Measurements from ENCODE around the gene SRGAP2. TPM values are rescaled to one million over a fixed set of nuclear protein-coding genes. Genes with fewer than 3 reads are reported as not detected.
"Not testable (repeated sequence)": the region's sequence is repeated elsewhere in the genome, so short reads cannot be mapped to it uniquely, and the experiment has no call there.

Gene SRGAP2
- total and polyA plus RNA-seq, 9 of the 15 experiments (the other 6 are each of a cell fraction or from before 2014, with no cell fraction given), result 4.1 to 50.7 (median 15.6) TPM

DNA sequence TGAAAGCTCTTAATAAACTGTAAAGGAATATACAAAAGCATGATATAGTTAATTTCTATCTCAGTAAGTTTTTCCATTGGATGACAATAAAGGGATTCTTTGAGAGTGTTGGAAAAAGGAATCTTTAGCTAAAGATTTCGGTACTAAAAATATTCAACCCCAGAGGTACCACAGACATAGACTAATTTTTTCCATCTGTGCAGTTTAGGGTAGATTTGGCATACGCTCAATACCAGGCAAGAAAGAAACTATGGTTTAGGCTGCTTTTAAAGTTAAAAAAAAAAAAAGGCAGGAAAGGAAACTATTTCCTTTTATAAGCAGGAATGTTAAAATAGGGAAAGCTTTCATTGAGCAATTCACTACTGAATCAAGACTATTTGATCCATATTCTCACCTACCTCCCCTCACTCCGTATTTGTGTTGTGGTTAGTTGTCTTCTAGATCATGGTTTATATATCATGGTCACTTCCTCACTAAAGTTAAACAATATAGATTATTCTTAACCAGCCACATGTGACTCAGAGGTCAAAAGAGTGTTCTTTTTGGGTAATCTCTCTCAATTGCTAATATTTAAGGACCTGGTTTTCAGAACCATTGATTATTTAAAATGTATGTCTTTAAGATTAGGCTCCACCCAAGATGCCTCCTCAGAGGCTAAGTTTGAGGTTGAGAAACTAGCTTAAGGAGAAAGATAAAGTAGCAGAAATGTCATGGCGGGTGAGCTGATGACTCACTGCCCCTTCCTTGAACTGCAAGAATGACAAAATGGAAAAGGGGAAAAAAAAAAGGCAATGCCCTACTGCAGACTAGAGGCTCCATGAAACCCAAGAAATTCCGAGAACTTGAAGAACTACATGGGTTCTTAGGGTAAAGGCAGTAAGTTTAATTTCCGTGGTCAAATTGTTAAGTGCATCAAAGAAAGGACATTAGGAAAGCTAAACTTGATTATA lies 20.7 kb upstream of the SRGAP2 start:
- H3K27ac ChIP-seq (ENCODE audit: extremely low read depth, low read depth, low read length), result peak overlapping the region; percentile 55; the same call in 1 of the 3 replicates
- ATAC-seq (peak; percentile 94), DNase-seq (ENCODE audit: extremely low read depth in 1 of 4, low spot score in 3 of 4) (peak in 1 of 4 experiments; percentile 36)
- H3K9me3 ChIP-seq (replicated peaks; ENCODE audit: control insufficient read depth, insufficient read depth, low read depth, low read length); H3K9me1 ChIP-seq (ENCODE audit: control insufficient read depth, insufficient read depth, low read length); H3K79me2 ChIP-seq (ENCODE audit: control insufficient read depth, insufficient read depth, low read length); FAIRE-seq; BruUV-seq (replicated peaks); H3K4me2 ChIP-seq (ENCODE audit: insufficient read depth, low read length); H4K20me1 ChIP-seq (replicated peaks; ENCODE audit: control insufficient read depth, insufficient read depth, low read length); POLR2A ChIA-PET; H2AFZ ChIP-seq (ENCODE audit: low read depth, low read length); intact Hi-C loops (cut with micrococcal nuclease); H3K4me1 ChIP-seq (replicated peaks in 1 of 2; ENCODE audit: control insufficient read depth in 2 of 2, insufficient read depth in 2 of 2, low read length in 2 of 2); in situ Hi-C loops (cut with MboI); H3K9ac ChIP-seq (ENCODE audit: insufficient read depth in 1 of 2, low read depth in 2 of 2, low read length in 2 of 2); H3K27me3 ChIP-seq (ENCODE audit: control insufficient read depth in 2 of 2, insufficient read depth in 2 of 2, low read length in 2 of 2); H3K4me3 ChIP-seq; CTCF ChIA-PET (ENCODE audit: low intra/inter-chr PET ratio); H3K36me3 ChIP-seq (ENCODE audit: control insufficient read depth, insufficient read depth, low read length): not testable (repeated sequence)
- peak; percentile 56; the same call in 1 of the 2 replicates for TF ChIP-seq SMARCA4 (IDR thresholded peaks at IDR 0.05)
- TF ChIP-seq FOSL1 (tag; conservative IDR thresholded peaks at IDR 0.05), result peak; percentile 60
- TF ChIP-seq NFRKB (IDR thresholded peaks at IDR 0.05; ENCODE audit: low read depth), result peak; percentile 47; the same call in 1 of the 2 replicates
- TF ChIP-seq, protein P1, sequence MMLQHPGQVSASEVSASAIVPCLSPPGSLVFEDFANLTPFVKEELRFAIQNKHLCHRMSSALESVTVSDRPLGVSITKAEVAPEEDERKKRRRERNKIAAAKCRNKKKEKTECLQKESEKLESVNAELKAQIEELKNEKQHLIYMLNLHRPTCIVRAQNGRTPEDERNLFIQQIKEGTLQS (IDR thresholded peaks at IDR 0.05), result peak; percentile 77
- TF ChIP-seq, protein P1 (CRISPR knock-in tag; conservative IDR thresholded peaks at IDR 0.05), result not testable (repeated sequence)
- TF ChIP-seq ZNF384 (IDR thresholded peaks at IDR 0.05; ENCODE audit: low read depth, low read length), result 0 out of 2 replicates have a peak, but pooled peaks have one; percentile 22
- peak; percentile 38; the same call in 1 of the 2 replicates for TF ChIP-seq DPF2 (IDR thresholded peaks at IDR 0.05)
- WGBS (ENCODE audit: insufficient coverage, low coverage, missing lambda C conversion rate), result 0% methylated on average over 2 of the region's 6 CpGs

DNA sequence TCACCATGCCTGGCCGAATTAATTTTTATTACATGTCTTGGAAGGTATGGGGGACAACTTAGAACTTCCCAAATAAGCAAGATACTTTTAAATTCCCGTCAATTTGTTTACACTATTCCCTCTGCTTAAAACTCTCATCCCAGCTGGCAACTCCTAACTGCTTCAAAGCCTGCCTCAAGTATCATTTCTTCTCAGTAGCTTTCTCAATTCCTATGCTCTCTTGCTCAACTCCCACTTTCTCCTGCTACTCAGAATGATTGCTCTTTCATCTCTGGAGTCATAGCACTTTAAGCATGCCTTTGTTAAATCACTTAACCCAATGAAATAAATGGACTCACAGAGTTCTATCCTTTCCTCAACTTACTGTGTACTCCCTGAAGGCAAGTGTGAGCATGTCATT lies 19.6 kb upstream of the SRGAP2 start:
- H3K4me3 ChIP-seq; in situ Hi-C loops (cut with MboI); H3K27ac ChIP-seq (ENCODE audit: extremely low read depth, low read depth, low read length); H3K27me3 ChIP-seq (ENCODE audit: control insufficient read depth in 2 of 2, insufficient read depth in 2 of 2, low read length in 2 of 2); intact Hi-C loops (cut with micrococcal nuclease); H3K79me2 ChIP-seq (ENCODE audit: control insufficient read depth, insufficient read depth, low read length); BruUV-seq (replicated peaks); H3K4me1 ChIP-seq (replicated peaks in 1 of 2; ENCODE audit: control insufficient read depth in 2 of 2, insufficient read depth in 2 of 2, low read length in 2 of 2); H3K36me3 ChIP-seq (ENCODE audit: control insufficient read depth, insufficient read depth, low read length); CTCF ChIA-PET (ENCODE audit: low intra/inter-chr PET ratio); FAIRE-seq; H2AFZ ChIP-seq (ENCODE audit: low read depth, low read length); H3K9ac ChIP-seq (ENCODE audit: insufficient read depth in 1 of 2, low read depth in 2 of 2, low read length in 2 of 2); H3K9me1 ChIP-seq (ENCODE audit: control insufficient read depth, insufficient read depth, low read length); DNase-seq (ENCODE audit: extremely low read depth in 1 of 4, low spot score in 3 of 4); H3K4me2 ChIP-seq (ENCODE audit: insufficient read depth, low read length); ATAC-seq; POLR2A ChIA-PET; H4K20me1 ChIP-seq (replicated peaks; ENCODE audit: control insufficient read depth, insufficient read depth, low read length); H3K9me3 ChIP-seq (replicated peaks; ENCODE audit: control insufficient read depth, insufficient read depth, low read depth, low read length): not testable (repeated sequence)
- 38% methylated on average over 1 of the region's 2 CpGs for WGBS (ENCODE audit: insufficient coverage, low coverage, missing lambda C conversion rate)

DNA sequence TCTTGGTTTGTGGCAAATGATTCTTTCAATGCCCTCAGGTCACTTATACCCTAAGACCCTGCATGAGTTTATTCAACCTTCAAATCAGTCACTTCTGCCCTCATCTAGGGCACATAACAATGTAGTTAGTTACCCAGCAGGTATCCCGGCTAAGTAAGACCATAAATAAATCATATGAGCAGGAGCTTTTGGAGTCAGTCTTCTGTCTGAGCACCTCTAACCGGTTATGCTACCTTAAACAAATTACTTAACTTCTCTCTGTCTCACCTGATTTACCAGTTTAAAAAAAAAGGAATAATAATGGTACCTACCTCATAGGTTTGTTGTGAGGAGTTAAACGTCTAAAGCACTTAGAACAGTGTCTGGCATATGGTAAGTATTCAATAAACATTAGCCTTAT lies 17.6 kb upstream of the SRGAP2 start:
- H3K4me2 ChIP-seq (ENCODE audit: insufficient read depth, low read length); POLR2A ChIA-PET; H4K20me1 ChIP-seq (replicated peaks; ENCODE audit: control insufficient read depth, insufficient read depth, low read length); ATAC-seq; H3K4me3 ChIP-seq; H2AFZ ChIP-seq (ENCODE audit: low read depth, low read length); CTCF ChIA-PET (ENCODE audit: low intra/inter-chr PET ratio); H3K4me1 ChIP-seq (replicated peaks in 1 of 2; ENCODE audit: control insufficient read depth in 2 of 2, insufficient read depth in 2 of 2, low read length in 2 of 2); H3K27ac ChIP-seq (ENCODE audit: extremely low read depth, low read depth, low read length); H3K27me3 ChIP-seq (ENCODE audit: control insufficient read depth in 2 of 2, insufficient read depth in 2 of 2, low read length in 2 of 2); DNase-seq (ENCODE audit: extremely low read depth in 1 of 4, low spot score in 3 of 4); H3K9me1 ChIP-seq (ENCODE audit: control insufficient read depth, insufficient read depth, low read length); BruUV-seq (replicated peaks); FAIRE-seq; H3K79me2 ChIP-seq (ENCODE audit: control insufficient read depth, insufficient read depth, low read length); in situ Hi-C loops (cut with MboI); H3K36me3 ChIP-seq (ENCODE audit: control insufficient read depth, insufficient read depth, low read length); H3K9me3 ChIP-seq (replicated peaks; ENCODE audit: control insufficient read depth, insufficient read depth, low read depth, low read length); intact Hi-C loops (cut with micrococcal nuclease); H3K9ac ChIP-seq (ENCODE audit: insufficient read depth in 1 of 2, low read depth in 2 of 2, low read length in 2 of 2): not testable (repeated sequence)
- WGBS (ENCODE audit: insufficient coverage, low coverage, missing lambda C conversion rate), result no CpG with 5 or more reads among the region's 3 CpGs
